Astrocyte (in vitro differentiated cells and primary cell): ENCODE measurements around the gene MDP1.

ENCODE experiments used
- CTCF ChIP-seq: IDR thresholded peaks from 2 replicates; pipeline ENCODE4 v1.5.1; 2011; ENCODE audit warnings: low read depth, mild to moderate bottlenecking, inconsistent platforms, low read length, moderate library complexity; ENCODE audit not compliant: insufficient read depth
- EZH2 ChIP-seq: IDR thresholded peaks from 2 replicates; pipeline ENCODE4 v1.6.1; 2012; ENCODE audit warnings: mild to moderate bottlenecking, low read length, inconsistent platforms; ENCODE audit not compliant: insufficient read depth

DNA sequence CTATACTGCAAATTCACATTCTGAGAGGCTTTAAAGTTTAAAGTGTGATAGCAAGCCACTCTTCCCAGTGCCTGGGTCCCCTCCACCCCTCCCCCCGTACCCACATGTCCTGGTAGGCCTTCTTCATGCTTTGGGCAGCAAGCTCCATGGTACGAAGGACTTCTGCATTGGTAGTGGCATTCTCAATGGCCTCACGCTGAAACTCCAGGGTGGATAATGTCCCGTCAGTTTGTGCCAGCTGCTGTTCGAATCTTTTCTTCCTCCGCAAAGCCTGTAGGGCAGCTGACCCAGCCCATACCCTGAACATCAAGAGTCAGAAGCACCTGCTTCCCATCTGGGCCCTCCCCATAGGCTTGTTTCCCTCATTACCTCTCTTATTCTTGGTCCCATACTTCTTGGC is 4.6 kb downstream of the MDP1 start:
- TF ChIP-seq CTCF (no peak), EZH2 (no peak)
